Stimulated activated CD8-positive, alpha-beta memory T cell treated with anti-CD3 and anti-CD28 coated beads, Interleukin-4, amount 100 ng/mL, for 4 hours (primary cell): ENCODE data around the gene SIGLEC15.
"Not testable (repeated sequence)": the region's sequence is repeated elsewhere in the genome, so short reads cannot be mapped to it uniquely, and the experiment has no call there.

Experiments used
- DNase-seq, 2 donors: peaks; one replicate each; pipeline ENCODE4 v3.0.0-alpha.2; 2020; ENCODE audit warnings: low read depth in 2 of 2, low spot score in 1 of 2

SIGLEC15 gene

DNA sequence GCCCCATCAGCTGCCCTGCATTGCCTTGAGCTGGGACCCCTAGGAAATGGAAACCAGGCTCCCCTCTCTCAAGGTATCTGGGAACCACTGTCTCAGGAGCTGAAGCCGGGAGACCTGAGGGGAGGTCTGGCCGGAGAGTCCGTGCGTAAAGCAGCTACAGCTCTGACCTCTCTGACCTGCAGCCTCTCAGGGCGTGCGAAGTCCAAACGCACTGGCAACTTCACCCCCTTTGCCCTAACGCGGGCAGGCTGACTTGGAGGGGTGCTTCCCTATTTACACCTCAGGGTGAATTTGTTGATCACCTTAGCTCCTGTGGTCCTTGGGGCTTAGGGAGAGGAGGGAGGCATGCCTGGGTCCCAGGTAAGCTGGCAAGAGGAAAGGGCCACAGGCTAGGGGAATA lies 17.5 kb downstream of the SIGLEC15 start:
- no peak for DNase-seq

DNA sequence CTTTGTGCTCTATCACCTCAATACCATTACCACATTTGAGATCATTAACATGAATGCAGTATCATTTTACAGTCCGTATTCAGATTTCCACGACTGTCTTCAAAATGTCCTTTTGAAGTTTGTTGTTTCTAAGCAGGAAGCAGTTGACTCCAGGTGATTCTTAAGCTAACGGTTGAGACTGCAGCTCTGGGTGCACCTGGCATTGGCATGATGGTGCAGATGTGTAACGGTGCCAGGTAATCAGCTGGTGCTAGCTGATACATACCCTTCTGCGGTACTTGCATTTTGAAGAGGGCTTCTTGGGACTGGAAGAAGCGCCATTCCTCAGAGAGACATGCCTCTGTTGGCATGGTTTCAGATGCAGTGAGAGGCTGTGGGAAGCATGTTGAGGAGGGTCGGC lies 19.5 kb downstream of the SIGLEC15 start:
- DNase-seq, result no peak

- DNase-seq, result no peak
These were observed 19.9 kb downstream of the SIGLEC15 start for GRCh38 chr18:45845410-45845809.

DNA sequence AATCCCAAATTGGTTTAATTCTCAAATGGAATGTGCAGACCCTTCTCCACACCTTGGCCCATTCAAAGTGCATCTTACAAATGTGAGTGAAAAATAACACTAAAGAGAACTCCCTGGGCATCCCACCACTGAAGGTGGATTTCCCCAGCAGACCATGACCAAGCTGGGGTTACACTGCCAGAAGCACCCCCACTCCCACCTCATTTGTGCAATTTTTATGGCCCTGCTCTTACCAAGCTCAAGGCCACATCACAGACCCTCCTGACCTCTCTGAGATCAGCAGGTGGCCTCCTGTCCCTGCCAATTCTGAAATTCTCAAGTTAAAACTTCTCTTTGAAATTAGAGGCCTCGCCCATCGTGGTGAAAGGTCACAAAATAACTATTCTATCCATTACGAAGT lies 21.6 kb downstream of the SIGLEC15 start:
- DNase-seq, result no peak

DNA sequence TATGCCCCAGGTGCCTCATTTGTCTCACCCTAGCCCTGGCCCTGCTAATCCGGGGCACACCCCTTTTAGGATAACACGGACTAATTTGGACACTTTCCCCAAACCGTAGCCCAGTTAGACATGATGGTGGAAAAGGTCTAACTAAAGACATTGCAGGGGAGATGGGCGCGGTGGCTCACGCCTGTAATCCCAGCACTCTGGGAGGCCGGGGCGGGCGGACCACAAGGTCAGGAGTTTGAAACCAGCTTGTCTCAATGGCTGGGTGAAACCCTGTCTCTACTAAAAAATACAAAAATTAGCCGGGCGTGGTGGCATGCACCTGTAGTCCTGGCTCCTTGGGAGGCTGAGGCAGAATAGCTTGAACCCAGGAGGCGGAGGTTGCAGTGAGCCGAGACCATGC lies 23.2 kb downstream of the SIGLEC15 start:
- not testable (repeated sequence) for DNase-seq

DNA sequence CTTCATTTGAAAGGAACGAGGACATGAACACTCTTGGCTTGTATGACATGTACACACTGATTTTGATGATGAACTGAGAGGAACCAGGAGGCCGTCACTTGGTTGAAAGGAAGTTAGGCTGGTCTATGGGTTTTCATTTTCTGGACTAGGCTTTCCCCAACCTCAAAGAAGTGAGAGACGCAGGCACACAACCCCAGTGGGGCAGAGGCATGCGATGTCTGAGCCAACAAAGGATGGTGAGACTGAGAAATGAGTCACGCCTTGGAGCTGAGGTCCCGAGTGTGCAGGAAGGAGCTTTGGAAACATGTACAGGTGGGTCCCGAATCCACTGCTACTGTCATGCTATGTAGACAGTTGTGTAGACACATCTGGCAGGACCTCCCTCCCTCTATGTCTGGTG lies 24.1 kb downstream of the SIGLEC15 start:
- DNase-seq, result no peak

DNA sequence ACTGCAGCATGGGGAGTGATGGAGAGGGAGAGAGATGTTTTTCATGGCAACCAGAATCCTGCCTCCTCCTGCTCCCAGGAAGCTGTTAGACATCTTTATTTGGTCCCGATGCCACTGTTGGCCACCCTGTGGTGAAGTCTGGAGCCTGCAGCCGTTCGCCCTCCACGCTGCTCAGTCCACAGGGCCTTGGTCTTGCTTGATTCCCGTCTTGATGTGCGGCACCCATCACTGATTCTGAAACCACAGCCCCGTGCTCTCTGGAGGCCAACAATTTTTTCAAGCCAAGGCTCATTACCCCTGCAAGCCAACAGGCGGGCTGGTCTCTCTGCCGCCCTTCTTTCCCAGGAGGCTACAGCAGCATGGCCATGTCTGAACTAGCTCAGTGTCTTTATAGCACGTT lies 24.5 kb downstream of the SIGLEC15 start:
- no peak for DNase-seq

GRCh38 chr18:45851161-45851925 lies 25.9 kb downstream of the SIGLEC15 start:
- no peak for DNase-seq

DNA sequence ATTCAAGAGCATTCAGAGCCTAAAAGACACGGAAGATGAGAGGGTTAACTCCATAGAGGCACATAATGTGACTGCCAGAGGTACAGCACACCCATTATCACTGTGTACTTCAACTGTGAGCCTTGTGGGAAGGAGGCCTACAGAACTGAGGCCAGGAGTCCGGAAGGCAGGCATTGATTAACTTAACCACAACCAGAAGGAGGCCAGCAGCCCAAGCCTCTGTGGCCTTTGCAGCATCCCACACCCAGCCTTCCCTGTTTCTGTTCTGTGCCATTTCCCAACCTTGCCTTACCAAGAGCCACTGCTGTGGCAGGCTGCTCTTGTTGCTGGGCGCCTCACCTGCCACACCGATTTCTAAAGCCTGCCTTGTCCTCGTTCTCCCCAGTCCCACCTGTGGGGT lies 27.2 kb downstream of the SIGLEC15 start:
- no peak for DNase-seq

GRCh38 chr18:45854036-45854586 lies 28.6 kb downstream of the SIGLEC15 start:
- DNase-seq, result no peak

DNA sequence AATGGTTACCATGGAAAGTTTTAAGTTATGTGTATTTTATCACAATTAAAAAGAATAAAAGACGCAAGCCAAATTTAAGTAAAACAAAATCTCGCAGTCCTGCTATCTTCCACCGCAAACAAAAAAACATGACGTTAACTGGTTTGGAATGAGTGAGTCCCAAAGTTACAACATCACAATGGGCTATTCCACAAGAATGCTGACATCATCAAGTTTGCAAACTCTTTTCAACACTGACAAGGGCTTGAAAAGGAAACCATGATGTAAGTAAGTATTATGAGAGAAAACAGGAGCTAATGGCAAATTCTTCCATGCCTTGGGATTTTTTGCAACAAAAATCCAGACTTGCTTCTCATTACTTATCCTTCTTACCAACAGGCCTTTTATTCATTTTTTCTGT lies 31.1 kb downstream of the SIGLEC15 start:
- DNase-seq, result no peak

GRCh38 chr18:45859334-45859733 lies 33.9 kb downstream of the SIGLEC15 start:
- DNase-seq, result no peak

DNA sequence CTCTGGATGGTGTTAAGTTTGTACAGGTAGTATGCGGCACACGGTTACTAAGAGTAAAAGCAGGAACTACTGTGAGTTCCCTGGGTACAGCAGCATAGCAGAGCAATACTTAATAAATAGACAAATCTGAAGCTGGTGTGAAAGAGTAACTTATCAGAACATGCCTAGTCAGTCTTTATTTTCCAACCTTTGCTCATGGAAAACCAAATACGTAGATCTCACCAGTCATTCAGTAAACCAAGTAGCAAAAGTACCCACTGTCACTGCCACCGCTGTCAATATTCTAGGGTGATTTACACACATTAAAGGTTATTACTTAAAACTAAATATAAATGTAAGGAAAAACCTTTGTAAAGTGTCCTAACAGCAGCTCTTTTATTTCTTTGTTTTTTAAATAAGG lies 35.0 kb downstream of the SIGLEC15 start:
- no peak for DNase-seq

- no peak for DNase-seq
These were observed 35.5 kb downstream of the SIGLEC15 start for GRCh38 chr18:45860971-45861370.

DNA sequence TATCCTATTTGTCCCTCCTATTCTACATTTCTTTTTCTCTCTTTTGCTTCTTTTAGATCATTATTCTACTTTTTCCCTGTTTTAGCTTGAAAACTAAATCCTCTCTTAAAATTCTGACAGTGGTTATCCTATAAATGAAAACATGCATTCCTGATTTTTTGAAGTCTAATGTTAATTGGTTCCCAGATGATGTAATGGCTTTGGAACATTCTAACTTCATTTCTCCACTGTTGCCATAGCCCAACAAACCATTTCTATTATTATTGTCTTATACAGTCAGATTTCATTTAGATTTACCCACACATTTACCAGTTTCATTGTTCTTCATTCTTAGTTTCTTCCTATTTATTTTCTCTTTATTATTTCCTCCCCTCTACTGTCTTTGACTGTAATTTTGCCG lies 36.5 kb downstream of the SIGLEC15 start:
- DNase-seq, result no peak

- DNase-seq, result no peak
These were observed 38.0 kb downstream of the SIGLEC15 start for GRCh38 chr18:45863469-45863868.

- DNase-seq, result no peak
These were observed 38.6 kb downstream of the SIGLEC15 start for GRCh38 chr18:45864081-45864480.

GRCh38 chr18:45865466-45865865 lies 40.0 kb downstream of the SIGLEC15 start:
- no peak for DNase-seq

GRCh38 chr18:45870419-45870818 lies 44.9 kb downstream of the SIGLEC15 start:
- DNase-seq, result no peak

- DNase-seq, result no peak
These were observed 46.1 kb downstream of the SIGLEC15 start for GRCh38 chr18:45871431-45872084.

- peak in 1 of 2 donors; percentile 16 for DNase-seq
These were observed 49.2 kb downstream of the SIGLEC15 start for GRCh38 chr18:45874491-45875184.

DNA sequence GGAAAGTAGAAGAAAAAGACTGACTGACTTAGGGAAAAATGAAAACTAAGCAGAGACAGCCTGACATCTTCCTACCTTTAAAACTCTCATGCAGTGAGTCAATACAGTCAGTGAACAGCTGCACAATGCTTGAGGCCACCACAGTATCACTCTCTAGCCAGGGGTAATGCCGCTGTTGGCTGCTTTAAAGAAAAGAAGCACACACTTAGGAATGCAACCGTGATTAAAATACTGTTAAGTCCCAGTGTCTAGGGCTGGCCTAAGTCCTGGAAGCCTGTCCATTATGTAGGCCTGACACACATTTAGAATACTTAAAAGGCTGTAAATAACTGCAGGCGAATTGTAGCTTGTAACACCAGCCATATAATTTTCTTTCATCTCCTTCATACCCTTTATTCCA lies 50.7 kb downstream of the SIGLEC15 start:
- no peak for DNase-seq
